Measurements from ENCODE around the gene GRIA4.

GRCh38 chr11:105857728-105858127, 247.9 kb downstream of the GRIA4 start:
- TF ChIP-seq SP2 (tag by site-specific recombination; IDR thresholded peaks at IDR 0.05) (no peak), CTCF (tag by site-specific recombination; IDR thresholded peaks at IDR 0.05) (no peak), KLF16 (tag by site-specific recombination; IDR thresholded peaks at IDR 0.05) (no peak), ATF2 (tag by site-specific recombination; IDR thresholded peaks at IDR 0.05; ENCODE audit: low read depth) (no peak)

Measured in HEK293 (cell line).